MM.1S (cell line): ENCODE data around the gene SOBP.

ENCODE experiments used
- EZH2 ChIP-seq: fragments of 300-600 bp; sonication (generic); optimal IDR thresholded peaks from 2 replicates; pipeline ENCODE3; 2017; ENCODE audit warnings: low read depth, mild to moderate bottlenecking, antibody characterized with exemption, low read length, mixed read lengths
- TF ChIP-seq, protein P1 (sequence below): fragments of 300-600 bp; sonication (generic); IDR thresholded peaks from 2 replicates; pipeline ENCODE4 v1.5.1; 2016; ENCODE audit warnings: antibody characterized with exemption, low read length, mixed read lengths

DNA sequence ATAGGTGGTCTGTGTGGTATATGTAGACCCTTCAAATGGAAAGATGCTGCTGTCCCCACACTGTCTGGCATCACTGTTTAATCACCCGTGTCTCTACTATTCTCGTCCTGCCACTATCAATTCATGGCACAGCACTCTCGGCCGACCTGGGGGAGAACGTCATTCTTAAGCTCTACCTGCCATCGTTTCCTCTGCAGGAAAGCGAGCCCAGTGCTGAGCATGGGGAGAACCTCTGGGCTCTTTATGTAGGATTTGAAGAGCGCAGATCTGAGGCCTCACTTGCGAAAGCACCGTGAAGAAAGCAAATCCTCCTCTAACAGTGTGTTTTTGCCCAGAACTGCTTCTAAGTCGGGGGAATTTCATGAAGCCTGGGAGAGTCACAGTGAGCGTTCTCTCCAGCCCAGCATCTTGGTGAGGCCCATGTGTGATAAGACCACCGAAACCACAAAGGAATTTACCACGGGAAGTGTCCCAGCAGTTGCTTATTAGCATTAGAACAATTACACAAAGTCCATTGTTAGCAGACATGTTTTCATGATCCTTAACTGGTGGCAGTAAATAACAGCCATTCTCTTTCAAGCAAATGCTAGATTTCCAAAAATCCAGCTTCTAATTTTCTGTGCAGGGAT is 209.9 kb downstream of the SOBP start:
- TF ChIP-seq, protein P1, sequence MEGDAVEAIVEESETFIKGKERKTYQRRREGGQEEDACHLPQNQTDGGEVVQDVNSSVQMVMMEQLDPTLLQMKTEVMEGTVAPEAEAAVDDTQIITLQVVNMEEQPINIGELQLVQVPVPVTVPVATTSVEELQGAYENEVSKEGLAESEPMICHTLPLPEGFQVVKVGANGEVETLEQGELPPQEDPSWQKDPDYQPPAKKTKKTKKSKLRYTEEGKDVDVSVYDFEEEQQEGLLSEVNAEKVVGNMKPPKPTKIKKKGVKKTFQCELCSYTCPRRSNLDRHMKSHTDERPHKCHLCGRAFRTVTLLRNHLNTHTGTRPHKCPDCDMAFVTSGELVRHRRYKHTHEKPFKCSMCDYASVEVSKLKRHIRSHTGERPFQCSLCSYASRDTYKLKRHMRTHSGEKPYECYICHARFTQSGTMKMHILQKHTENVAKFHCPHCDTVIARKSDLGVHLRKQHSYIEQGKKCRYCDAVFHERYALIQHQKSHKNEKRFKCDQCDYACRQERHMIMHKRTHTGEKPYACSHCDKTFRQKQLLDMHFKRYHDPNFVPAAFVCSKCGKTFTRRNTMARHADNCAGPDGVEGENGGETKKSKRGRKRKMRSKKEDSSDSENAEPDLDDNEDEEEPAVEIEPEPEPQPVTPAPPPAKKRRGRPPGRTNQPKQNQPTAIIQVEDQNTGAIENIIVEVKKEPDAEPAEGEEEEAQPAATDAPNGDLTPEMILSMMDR = no peak
- TF ChIP-seq EZH2 = no peak
